A673 (cell line): Measurements from ENCODE around the gene IL17B.

Experiments used
- EZH2 ChIP-seq: fragments of 200-600 bp; sonication (generic); IDR thresholded peaks from 2 replicates; pipeline ENCODE4 v1.6.1; 2017; ENCODE audit warnings: borderline replicate concordance, low read depth, mild to moderate bottlenecking, mixed read lengths, antibody characterized with exemption, low read length; ENCODE audit not compliant: poor library complexity, severe bottlenecking
- TF ChIP-seq, protein P1 (sequence below): fragments of 300-800, 200-600 bp; sonication (generic); conservative IDR thresholded peaks from 2 replicates; pipeline ENCODE4 v1.5.1; 2017; ENCODE audit warnings: low read depth, mild to moderate bottlenecking, antibody characterized with exemption, low read length, moderate library complexity, mixed read lengths

DNA sequence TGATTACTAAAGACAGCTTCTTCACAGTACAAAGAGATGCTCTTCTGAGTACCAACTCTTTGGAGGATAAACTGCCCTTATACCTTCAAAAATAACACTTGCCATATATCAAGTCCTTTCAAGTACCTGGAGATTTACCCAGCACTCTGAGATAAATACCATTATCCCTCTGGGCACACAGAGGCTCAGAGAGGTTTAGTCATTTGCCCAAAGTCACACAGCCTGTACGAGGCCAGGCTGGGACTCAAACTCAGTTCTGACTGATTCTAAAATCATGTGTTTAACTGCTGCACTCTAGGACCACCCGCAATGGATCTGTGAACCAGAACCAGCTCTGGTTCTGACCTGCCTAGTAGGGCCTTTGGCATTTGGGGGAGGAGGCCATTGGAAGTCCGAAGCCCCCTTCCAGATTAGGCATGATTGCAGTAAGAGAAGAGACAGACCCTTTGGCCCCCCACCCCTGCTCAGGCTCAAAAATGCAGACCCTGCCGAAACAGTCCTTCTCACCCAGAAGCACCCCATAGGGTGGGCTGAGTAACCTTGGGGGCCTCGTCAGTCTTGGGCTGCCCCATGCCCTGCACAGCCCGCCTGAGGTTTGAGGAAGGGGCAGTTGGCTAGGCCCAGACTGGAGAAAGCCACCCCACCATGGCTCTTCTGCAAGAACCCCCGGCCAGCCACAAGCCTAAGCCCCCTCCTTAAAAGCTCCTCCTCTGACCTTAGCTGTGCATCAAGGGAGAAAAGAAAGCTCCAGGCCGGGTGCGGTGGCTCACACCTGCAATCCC, 32.8 kb upstream of the IL17B start:
- TF ChIP-seq, protein P1, sequence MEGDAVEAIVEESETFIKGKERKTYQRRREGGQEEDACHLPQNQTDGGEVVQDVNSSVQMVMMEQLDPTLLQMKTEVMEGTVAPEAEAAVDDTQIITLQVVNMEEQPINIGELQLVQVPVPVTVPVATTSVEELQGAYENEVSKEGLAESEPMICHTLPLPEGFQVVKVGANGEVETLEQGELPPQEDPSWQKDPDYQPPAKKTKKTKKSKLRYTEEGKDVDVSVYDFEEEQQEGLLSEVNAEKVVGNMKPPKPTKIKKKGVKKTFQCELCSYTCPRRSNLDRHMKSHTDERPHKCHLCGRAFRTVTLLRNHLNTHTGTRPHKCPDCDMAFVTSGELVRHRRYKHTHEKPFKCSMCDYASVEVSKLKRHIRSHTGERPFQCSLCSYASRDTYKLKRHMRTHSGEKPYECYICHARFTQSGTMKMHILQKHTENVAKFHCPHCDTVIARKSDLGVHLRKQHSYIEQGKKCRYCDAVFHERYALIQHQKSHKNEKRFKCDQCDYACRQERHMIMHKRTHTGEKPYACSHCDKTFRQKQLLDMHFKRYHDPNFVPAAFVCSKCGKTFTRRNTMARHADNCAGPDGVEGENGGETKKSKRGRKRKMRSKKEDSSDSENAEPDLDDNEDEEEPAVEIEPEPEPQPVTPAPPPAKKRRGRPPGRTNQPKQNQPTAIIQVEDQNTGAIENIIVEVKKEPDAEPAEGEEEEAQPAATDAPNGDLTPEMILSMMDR = no peak
- no peak for TF ChIP-seq EZH2
